Nephron progenitor cell (in vitro differentiated cells): ENCODE measurements around the gene CRYBA4.
A peak's percentile ranks its signal among the peaks of the same experiment; 100 is the strongest.

Experiments used
- DNase-seq: peaks from one replicate; pipeline ENCODE4 v3.0.0; 2021
- H3K27ac Mint-ChIP-seq: 2 replicates; pipeline ENCODE4 v1.8.0; 2021; ENCODE audit warnings: mild to moderate bottlenecking, moderate library complexity, mixed read lengths
- H3K27me3 Mint-ChIP-seq: 2 replicates; pipeline ENCODE4 v1.8.0; 2021; ENCODE audit warnings: mild to moderate bottlenecking, low read depth, mixed read lengths; ENCODE audit not compliant: poor library complexity
- H3K36me3 Mint-ChIP-seq: 2 replicates; pipeline ENCODE4 v1.8.0; 2021; ENCODE audit warnings: low read depth, mixed read lengths
- H3K4me1 Mint-ChIP-seq: 2 replicates; pipeline ENCODE4 v1.8.0; 2021; ENCODE audit warnings: mixed read lengths
- H3K4me3 Mint-ChIP-seq: 2 replicates; pipeline ENCODE4 v1.8.0; 2021; ENCODE audit warnings: mild to moderate bottlenecking, moderate library complexity, mixed read lengths
- H3K9me3 Mint-ChIP-seq: 2 replicates; pipeline ENCODE4 v1.8.0; 2021; ENCODE audit warnings: mild to moderate bottlenecking, moderate library complexity, mixed read lengths
- CTCF ChIP-seq: fragments of 200-600 bp; sonication (generic); IDR thresholded peaks from 2 replicates; pipeline ENCODE4 v1.5.0; 2021; ENCODE audit warnings: antibody characterized with exemption

Gene CRYBA4

GRCh38 chr22:26660961-26661578 lies 39.3 kb downstream of the CRYBA4 start:
- no peaks in the 10 kb centered on the region for H3K36me3 Mint-ChIP-seq
- peaks cover 32% of the 10 kb centered on the region for H3K4me1 Mint-ChIP-seq
- DNase-seq, result no peak
- H3K9me3 Mint-ChIP-seq, result no peaks in the 10 kb centered on the region
- no peak for TF ChIP-seq CTCF
- H3K27ac Mint-ChIP-seq, result no peak overlapping the region
- H3K27me3 Mint-ChIP-seq, result peaks cover 35% of the 10 kb centered on the region
- H3K4me3 Mint-ChIP-seq, result no peak overlapping the region

GRCh38 chr22:26662160-26662559 lies 40.4 kb downstream of the CRYBA4 start:
- peaks cover 32% of the 10 kb centered on the region for H3K4me1 Mint-ChIP-seq
- no peak for TF ChIP-seq CTCF
- H3K27me3 Mint-ChIP-seq, result peaks cover 26% of the 10 kb centered on the region
- H3K27ac Mint-ChIP-seq, result no peak overlapping the region
- DNase-seq, result no peak
- H3K9me3 Mint-ChIP-seq, result no peaks in the 10 kb centered on the region
- H3K36me3 Mint-ChIP-seq, result no peaks in the 10 kb centered on the region
- H3K4me3 Mint-ChIP-seq, result no peak overlapping the region

GRCh38 chr22:26663374-26663923 lies 41.7 kb downstream of the CRYBA4 start:
- Mint-ChIP-seq H3K9me3 (no peaks in the 10 kb centered on the region), H3K27ac (no peak overlapping the region), H3K36me3 (no peaks in the 10 kb centered on the region), H3K4me3 (no peak overlapping the region), H3K27me3 (peaks cover 15% of the 10 kb centered on the region), H3K4me1 (peaks cover 20% of the 10 kb centered on the region)
- DNase-seq, result no peak
- no peak for TF ChIP-seq CTCF

GRCh38 chr22:26665813-26666231 lies 44.1 kb downstream of the CRYBA4 start:
- Mint-ChIP-seq H3K36me3 (no peaks in the 10 kb centered on the region), H3K4me3 (no peak overlapping the region), H3K27me3 (peaks cover 4% of the 10 kb centered on the region), H3K4me1 (peaks cover 14% of the 10 kb centered on the region), H3K9me3 (no peaks in the 10 kb centered on the region), H3K27ac (no peak overlapping the region)
- no peak for TF ChIP-seq CTCF
- DNase-seq, result no peak

- no peak for DNase-seq
- Mint-ChIP-seq H3K27me3 (peaks cover 4% of the 10 kb centered on the region), H3K4me3 (no peak overlapping the region), H3K36me3 (no peaks in the 10 kb centered on the region), H3K4me1 (peaks cover 23% of the 10 kb centered on the region), H3K9me3 (no peaks in the 10 kb centered on the region), H3K27ac (no peak overlapping the region)
- no peak for TF ChIP-seq CTCF
These were observed 45.4 kb downstream of the CRYBA4 start for GRCh38 chr22:26667140-26667539.

GRCh38 chr22:26669060-26669481 lies 47.3 kb downstream of the CRYBA4 start:
- Mint-ChIP-seq H3K36me3 (no peaks in the 10 kb centered on the region), H3K4me1 (peaks cover 36% of the 10 kb centered on the region), H3K4me3 (no peak overlapping the region), H3K27me3 (peaks cover 4% of the 10 kb centered on the region), H3K27ac (no peak overlapping the region), H3K9me3 (no peaks in the 10 kb centered on the region)
- peak; percentile 45 for DNase-seq
- TF ChIP-seq CTCF, result peak; percentile 46
